NCI-H82 treated with DMSO at 0.1 percent for 48 hours (cell line): Measurements from ENCODE around the gene OR7G1.

Experiments used
- DNase-seq: peaks from one replicate; lab custom pipeline; 2025; ENCODE audit not compliant: unreplicated experiment; lab: John Stamatoyannopoulos, UW

The OR7G1 gene, protein sequence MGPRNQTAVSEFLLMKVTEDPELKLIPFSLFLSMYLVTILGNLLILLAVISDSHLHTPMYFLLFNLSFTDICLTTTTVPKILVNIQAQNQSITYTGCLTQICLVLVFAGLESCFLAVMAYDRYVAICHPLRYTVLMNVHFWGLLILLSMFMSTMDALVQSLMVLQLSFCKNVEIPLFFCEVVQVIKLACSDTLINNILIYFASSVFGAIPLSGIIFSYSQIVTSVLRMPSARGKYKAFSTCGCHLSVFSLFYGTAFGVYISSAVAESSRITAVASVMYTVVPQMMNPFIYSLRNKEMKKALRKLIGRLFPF

DNA sequence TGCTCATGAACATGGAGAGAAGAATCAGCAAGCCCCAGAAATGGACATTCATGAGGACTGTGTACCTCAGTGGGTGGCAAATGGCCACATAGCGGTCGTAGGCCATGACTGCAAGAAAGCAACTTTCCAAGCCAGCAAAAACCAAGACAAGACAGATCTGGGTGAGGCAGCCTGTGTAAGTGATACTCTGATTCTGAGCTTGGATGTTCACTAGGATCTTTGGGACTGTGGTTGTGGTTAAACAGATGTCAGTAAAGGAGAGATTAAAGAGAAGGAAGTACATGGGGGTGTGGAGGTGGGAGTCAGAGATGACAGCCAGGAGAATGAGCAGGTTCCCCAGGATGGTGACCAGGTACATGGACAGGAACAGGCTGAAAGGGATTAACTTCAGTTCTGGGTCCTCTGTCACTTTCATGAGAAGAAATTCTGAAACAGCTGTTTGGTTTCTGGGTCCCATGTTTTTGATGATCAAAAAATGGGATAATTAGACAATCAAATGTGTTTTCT, at the start of gene OR7G1:
OR7G1 (minus strand) TSS at position 457 of the 507 bp plus-strand sequence; CDS start at position 457, 0 bp downstream.
- no peak for DNase-seq

DNA sequence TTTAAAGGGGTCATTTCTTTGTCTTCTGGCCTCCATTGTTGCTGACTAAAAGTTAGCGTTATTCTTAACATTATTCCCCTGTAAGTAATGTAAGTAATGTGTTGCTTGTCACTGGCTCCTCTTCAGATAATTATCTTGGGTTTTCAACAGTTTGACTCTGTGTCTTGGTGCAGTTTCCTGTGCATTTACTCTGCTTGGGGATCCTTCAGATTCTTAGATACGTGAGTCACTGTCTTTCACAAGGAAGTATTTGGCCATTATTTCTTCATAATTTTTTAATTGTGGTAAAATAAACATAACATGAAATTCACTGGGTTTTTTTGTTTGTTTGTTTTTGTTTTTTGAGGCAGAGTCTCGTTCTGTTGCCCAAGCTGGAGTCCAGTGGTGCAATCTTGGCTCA, 49.7 kb upstream of the OR7G1 start:
- no peak for DNase-seq

DNA sequence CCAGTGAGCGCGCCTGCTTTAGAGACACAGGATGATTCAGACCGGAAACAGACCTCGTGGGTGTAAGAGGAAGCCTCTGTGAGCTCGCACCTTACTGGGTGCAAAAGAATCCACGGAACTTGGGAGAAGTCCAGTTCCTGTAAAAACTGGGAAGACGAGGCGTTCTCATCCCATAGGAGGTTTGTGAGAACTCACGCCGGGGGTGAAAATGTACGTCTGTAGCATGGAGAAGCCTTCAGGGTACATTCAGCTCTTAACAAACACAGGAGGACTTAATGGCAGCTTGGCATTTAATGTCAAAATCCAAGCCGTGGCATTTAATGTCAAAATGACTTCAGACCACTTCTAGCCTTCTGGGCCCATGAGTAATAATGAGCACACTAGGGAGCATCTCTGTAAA, 45.9 kb upstream of the OR7G1 start:
- no peak for DNase-seq

DNA sequence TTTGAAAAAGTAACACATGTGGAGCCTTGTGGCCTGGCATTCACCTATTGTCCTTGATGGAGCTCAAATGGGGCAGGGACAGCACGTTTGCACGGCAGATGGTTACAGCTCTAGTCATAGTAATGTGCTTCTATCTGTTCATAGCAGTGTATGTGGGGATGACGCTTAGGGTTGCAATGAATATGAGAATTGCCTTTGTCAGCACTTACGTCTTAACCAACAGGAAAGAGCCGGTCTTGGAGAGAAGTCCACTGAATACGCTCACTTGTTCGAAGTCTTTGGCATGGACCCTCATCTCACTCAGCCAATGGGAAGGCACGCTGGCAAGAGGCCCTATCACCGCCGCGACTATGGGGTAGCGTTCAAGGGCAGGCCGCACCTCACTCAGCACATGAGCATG, 44.3 kb upstream of the OR7G1 start:
- DNase-seq = no peak

DNA sequence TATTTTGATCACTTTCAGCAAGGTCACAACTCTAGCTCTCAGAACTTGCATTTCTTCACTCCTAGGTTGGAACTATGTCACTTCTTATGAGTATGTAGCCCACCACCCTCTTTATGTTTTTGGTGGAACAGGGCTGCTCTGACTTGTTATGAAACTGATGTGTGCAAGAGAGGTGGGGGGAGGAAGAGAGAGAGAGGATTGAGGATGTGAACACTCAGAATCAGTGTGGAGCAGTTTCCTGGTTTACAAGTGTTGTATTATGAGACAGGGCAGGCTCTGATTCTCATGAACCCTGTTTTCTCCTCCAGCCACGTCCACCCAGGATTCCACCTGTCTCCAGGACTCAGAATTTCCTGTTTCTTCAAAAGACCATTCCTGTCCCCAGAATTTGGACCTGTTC, 40.7 kb upstream of the OR7G1 start:
- no peak for DNase-seq

DNA sequence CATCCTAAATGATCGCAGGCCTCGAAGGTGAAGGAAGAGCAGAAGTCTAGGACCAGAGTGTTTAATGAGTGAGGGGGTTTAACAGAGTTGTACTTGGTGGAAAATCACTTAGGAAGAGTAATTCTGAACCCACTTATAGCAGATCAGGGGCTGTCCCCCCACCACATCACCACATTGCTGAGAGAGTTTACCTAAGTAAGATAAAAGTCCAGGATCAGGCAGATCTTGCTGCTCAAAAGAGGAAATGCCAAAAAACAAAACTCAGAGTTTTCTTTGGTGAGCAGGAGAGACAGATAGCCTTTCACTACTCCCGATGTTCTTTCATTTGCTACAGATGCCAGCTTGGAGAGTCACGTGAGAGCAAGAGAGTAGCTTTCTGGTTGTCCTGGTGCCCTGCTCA, 40.0 kb upstream of the OR7G1 start:
- DNase-seq = no peak

DNA sequence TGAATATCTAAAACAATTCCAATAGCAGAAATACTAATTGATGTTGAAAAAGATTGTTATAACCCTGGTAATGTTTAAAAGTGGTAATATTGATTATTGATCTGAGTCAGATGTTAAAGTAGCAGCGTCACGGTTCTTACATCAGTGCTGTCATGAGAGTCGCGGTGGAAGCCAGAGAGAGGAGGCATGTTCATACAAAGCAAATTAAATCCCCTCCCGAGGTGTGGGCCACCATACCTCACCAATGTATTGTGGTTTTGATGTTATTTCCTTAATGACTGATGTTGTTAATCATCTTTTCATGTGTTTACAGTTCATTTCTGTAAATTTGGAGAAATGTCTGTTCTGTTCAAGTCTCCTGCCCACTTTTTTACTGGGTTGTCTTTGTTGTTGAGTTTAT, 35.8 kb upstream of the OR7G1 start:
- DNase-seq = no peak

DNA sequence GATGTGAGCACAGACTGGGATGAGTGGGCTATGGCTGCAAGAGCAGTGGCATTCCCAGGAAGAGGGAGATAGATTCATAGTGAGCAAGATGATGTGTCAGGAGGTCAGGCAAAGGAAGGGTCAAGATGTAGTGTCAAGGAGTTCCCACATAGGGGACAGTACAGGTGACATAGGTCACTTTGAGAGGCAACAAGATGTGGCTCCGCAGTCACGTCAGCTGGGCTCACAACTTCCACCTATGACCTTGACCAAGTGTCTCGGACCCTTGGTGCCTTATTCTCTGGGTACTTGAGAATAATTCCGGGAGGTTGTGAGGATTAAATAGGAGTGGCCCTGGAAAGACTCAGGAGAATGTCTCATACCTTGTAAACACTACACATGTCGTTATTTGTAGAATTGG, 35.1 kb upstream of the OR7G1 start:
- no peak for DNase-seq

DNA sequence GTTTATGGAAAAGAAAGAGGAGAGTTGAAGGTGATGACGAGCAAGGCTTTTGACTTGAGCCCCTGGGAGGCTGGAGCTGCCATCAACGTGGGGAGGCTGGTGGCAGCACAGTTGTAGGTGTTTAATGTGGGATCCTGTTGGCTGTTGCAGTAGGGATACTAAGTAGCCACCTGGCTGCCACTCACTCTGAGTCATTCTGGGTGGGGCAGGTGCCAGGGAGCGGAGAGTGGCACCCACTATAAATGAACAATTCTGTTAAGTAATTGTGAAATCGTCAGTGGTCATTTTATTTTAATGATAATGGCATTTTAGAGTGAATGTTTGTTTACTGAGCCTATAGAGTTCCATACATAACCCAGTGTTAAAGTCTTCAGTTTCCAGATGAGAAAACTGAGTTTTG, 34.4 kb upstream of the OR7G1 start:
- DNase-seq = no peak

DNA sequence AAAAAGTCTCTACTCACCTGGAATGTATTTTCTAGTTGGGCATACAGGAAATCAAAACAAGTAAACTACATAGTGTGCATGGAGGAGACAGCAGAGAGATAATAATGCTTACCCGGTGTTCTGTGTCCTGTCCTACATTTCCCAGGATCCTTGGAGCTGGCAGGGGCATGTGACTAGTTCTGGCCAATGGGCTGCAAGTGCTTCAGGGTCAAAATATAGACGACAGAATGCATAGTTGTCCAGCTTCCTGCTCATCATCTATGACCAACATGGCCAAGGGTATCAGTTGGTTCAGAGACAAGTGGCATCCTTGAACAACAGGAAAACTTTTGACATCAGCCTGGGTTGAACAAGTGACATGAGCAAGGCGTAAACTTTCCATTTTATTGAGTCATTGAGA, 33.1 kb upstream of the OR7G1 start:
- DNase-seq = no peak

DNA sequence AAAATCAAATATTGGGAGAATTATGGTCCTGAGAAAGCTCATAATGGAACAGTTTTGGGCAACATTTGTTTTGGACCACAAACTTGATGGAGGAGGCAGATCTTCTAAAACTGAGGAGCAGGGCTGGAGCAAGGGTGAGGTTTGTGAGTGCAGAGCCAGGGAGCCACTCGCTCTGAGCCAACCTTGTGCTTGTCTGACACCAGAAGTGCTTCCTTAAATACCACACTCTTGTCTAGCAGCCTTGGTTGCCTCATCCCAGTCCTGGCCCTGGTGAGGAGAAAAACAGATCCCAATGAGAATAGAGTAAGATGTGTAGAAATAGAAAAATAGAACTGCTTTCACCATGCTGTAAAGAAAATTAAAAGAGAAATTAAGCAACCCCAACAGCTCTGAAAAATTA, 31.3 kb upstream of the OR7G1 start:
- DNase-seq = no peak

DNA sequence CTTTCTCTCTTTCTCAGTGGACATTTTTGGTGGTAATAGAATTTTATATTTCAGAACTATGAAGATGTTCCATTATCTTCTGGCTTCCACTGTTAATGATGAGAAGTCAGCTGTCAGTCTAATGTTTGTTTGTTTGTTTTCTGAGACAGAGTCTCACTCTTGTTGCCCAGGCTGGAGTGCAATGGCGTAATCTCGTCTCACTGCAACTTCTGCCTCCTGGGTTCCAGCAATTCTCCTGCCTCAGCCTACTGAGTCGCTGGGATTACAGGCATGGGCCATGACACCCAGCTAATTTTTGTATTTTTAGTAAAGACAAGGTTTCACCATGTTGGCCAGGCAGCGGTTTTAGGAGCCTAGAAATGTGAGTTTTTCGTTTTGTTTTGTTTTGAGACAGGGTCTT, 29.4 kb upstream of the OR7G1 start:
- DNase-seq = no peak

DNA sequence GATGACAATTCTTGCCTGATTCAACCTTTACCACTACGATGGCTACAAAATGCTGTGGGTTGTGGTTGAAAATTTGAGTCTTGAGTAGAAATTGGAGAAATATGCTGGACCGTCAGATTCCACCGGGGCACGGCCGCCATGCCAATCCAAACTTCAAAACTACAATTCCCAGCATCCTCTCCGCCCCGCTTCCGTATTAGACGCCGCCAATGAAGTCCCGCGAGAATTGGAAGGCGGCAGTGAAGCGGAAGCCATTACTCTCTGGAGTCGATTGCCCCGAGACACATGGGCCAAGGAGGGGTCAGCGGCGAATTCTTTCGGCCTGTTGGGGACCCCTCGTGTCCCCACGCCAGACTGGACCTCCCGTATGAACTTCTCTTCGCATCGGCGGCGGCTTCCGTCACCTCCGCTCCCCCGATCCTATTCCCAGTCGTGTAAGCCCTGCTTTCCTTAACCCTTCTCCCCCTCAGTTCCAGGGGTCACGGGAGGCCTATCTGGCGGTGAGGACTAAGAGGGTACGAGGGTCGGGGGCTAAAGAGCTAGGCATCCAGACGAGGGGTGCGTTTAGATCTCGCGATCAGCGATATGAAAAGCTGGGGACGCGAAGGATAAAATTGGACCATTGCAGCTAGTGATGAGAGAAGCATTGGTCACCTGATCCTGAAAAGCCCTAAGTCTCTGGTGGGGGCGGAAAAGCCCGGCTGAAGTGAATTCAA, 24.8 kb upstream of the OR7G1 start, which contains the start of gene ZNF317:
ZNF317 (plus strand) TSS at position 239 of the 716 bp plus-strand sequence. CDS start 15,620 bp downstream, outside the sequence.
- DNase-seq = peak; percentile 60

DNA sequence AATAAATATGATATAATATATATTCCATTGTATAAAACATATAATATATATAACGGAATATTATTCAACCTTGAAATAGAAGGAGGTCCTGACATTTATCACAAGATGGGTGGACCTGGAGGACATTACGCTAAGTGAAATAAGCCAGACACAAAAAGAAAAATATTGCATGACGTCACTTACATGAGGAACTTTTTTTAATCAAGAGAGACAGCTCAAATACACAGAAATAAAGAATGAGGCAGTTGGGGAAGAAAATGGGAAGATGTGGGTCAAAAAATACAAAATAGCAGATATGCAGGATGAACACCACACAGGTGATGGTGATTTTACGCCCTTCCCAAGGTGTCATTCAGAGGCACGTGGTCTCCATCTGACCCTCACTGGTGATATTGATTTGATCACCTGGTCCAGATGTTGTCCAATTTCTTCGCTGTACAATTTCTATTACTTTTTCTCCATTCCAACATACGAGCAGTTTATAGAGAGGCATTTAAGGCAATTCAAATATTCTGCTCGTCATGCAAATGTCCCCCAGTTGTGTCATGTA, 24.1 kb upstream of the OR7G1 start:
- no peak for DNase-seq

DNA sequence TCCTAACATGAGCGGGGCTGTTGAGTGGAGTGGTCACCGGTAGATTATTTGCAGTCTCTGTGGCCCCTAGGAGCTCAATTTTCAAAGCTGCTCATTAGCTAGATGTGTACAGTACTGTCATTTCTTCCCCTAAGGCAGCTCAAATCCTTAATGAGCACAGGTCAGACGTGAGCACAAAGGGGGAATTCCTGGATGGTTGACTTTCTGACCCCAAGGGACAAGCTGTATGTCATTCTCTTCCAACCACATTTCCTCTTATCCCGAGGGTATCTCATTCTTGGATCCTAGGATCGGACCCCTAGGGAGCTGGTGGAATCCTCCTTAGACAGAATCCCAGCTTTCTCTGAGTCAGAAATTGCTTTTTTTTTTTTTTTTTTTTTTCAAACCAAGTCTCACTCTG, 16.9 kb upstream of the OR7G1 start:
- DNase-seq = no peak

DNA sequence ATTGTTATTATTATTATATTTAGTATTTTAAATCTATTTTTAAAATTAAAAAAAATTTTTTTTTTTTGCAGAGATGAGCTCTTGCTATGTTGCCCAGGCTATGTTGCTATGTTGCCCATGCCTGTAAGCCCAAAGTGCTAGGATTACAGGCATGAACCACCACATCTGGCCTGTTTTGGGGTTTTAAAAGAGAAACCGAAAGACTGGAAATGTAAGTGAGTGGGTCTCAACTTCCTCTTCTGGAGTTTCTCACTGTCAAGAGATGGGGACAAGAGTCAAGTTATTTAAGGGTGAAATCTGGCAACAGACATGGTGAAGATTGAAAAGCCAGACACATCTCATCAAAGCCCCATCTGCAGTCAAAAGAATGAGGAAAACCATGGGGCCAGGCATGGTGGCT, 15.4 kb upstream of the OR7G1 start:
- no peak for DNase-seq

DNA sequence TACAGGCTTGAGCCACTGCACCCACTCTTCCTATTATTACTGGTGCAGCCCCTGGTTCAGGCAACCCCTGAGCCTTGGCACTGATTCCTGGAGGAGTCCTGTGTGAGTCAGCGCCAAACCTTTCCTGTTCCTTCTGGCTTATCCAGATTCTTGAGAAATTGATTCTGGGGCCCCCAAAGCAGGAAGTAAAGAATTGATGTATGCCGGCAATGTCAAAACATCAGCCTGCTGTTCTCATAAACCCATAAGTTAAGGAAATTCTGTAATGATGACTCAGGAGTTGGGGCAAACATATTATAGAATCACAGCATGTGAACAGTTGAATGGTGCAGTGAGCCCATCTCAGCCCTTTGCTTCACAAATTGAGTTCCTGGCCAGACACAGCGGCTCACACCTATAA, 12.6 kb upstream of the OR7G1 start:
- DNase-seq = no peak

DNA sequence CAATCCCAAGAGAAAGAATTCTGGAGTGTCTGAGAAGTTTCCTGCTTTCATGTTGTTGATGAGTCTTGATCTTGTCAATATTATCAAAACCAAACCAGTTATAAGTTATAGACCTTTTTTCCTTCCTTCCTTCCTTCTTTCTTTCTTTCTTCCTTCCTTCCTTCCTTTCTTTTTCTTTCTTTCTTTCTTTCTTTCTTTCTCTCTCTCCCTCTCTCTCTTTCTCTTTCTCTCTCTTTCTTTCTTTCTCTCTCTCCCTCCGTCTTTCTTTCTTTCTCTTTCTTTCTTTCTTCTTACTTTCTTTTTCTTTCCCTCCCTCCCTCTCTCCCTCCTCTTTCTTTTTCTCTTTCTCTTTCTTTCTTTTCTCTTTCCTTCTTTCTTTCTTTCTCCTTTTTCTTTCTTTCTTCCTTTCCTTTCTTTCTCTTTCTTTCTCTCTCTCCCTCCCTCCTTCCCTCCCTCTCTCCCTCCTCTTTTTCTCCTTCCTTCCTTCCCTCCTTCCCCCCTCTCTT, 11.4 kb upstream of the OR7G1 start, which contains the start of gene OR7G3:
OR7G3 (minus strand) TSS at position 51 of the 506 bp plus-strand sequence; CDS start at position 51, 0 bp downstream.
- DNase-seq = no peak

DNA sequence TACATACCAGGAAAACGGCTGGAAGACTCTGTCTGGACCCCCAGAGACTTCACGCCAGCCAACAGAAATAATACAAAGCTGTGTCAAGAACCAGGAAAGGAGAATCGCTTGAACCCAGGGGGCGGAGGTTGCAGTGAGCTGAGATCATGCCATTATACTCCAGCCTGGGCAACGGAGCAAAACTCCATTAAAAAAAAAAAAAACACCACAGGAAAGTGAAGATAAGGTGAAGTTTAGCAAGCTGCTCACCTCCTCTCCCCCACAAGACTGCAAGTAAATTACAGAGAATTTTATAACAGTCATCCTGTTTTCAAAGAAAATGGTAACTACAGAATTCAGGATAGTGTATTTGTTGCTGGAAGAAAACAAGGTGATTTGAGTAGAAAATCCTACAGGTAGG, 984 bp upstream of the OR7G1 start:
- DNase-seq = no peak

DNA sequence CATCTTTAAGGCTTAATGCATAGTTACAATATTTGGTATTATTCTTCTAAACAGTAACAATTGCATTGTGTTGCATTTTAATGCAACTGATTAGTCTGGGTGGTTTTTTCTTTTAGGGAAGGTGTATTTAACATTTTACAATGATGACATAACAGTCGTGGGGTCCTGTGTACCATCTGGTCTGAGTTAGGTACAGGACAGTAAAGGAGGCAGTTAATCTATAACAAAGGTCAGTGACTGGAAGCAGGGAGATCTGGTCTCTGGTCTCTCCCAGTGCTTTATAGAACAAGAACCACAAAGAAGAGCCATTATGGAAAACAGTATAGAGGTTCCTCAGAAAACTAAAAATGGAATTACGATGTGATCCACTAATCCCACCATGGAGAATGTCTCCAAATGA, 5.6 kb downstream of the OR7G1 start:
- DNase-seq = no peak

DNA sequence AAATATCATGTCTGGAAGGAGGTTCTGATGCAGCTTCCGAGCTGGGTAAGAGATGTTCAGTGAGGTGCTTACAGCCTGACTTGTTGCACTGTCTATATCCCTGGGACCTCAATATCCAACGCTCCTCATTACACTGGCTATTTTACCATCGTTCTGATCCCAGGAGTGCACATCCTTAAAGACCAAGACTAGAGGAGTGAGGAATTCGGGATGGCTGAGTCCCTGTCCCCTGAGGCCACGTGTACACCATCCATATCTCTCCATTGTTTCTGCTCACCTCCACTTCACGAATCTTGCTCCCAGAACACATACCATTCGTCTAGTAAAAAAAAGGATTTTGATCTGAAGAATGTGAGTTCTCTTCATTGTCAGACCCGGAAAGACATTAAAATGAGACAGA, 8.2 kb downstream of the OR7G1 start, which contains the start of gene OR7G2:
OR7G2 (minus strand) TSS at position 101 of the 400 bp plus-strand sequence. CDS start 4,232 bp downstream, outside the sequence.
- DNase-seq = no peak

DNA sequence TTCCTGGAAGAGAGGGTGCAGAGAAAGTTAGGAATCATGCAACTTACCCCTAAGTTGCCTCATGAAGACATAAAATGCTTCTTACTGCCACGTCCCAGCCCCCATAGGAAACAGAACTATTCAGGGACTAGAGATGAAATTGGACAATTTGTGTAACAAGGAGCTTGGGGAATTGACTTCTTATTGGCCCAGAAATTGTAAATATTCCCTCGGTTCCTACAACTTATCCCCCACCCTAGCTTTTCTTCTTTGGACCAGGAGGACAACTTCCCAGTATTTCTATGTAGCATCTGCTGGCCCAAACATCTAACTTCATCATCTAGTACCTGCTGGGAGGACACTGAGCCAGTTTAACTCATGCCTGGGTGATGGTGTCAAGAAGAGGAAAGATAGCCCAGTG, 28.8 kb downstream of the OR7G1 start, which contains the start of gene OR1M1:
OR1M1 (plus strand) TSS at position 301 of the 400 bp plus-strand sequence. CDS start 6,184 bp downstream, outside the sequence.
- no peak for DNase-seq
